ENCODE results near the gene RWDD4. TPM values are rescaled to one million over a fixed set of nuclear protein-coding genes. Genes with fewer than 3 reads are reported as not detected.
"Not testable (repeated sequence)": the region's sequence is repeated elsewhere in the genome, so short reads cannot be mapped to it uniquely, and the experiment has no call there.

Gene RWDD4
- total and polyA plus RNA-seq, 9 of the 15 experiments (the other 6 are each of a cell fraction or from before 2014, with no cell fraction given) = 8.4 to 32.5 (median 24.2) TPM

DNA sequence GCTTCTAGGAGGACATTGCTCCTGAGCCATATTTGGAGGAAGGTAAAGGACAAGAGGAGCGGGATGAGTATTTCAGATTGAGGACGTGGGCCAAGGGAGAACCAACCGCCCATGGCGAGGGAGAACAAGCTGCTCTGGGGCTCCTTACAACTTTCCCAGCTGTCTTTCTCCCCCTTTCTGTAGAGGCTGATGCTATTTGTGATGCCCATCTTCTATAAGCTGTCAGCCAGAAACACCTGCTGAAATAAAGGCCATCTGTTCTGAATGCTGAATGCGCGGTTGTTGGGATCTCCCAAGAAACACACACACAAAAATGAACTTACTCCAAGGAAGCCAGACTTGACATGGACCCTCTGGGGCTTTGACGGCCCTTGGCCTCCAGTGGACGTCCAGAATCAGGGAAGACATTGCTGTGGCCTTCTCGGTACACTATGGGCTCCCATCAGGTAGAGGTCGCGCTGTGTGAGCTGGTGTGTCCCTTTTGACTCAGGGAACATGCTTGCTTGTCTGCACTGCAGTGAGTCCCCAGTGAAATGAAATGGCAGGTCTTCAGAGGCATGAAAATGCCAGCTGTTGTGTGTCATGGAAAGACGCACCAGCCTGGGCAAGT is 30.9 kb downstream of the RWDD4 start:
- Histone ChIP-seq H4K20me1 (replicated peaks; ENCODE audit: control insufficient read depth, insufficient read depth, low read length) (no peaks in the 10 kb centered on the region; the same call in 1 of the 2 replicates), H3K4me2 (ENCODE audit: insufficient read depth, low read length) (no peak overlapping the region), H3K4me3 (no peak overlapping the region), H2AFZ (ENCODE audit: low read depth, low read length) (no peak overlapping the region), H3K9me3 (replicated peaks; ENCODE audit: control insufficient read depth, insufficient read depth, low read depth, low read length) (no peaks in the 10 kb centered on the region), H3K9me1 (ENCODE audit: control insufficient read depth, insufficient read depth, low read length) (peaks cover 4% of the 10 kb centered on the region), H3K9ac (ENCODE audit: insufficient read depth in 1 of 2, low read depth in 2 of 2, low read length in 2 of 2) (no peak overlapping the region), H3K27me3 (ENCODE audit: control insufficient read depth in 2 of 2, insufficient read depth in 2 of 2, low read length in 2 of 2) (peaks cover 4 to 31% of the 10 kb centered on the region in 2 experiments; a peak in 2 of 5 replicates), H3K4me1 (replicated peaks in 1 of 2; ENCODE audit: control insufficient read depth in 2 of 2, insufficient read depth in 2 of 2, low read length in 2 of 2) (peaks cover 5 to 6% of the 10 kb centered on the region in 2 experiments; a peak in 3 of 5 replicates), H3K36me3 (ENCODE audit: control insufficient read depth, insufficient read depth, low read length) (no peaks in the 10 kb centered on the region), H3K27ac (ENCODE audit: extremely low read depth, low read depth, low read length) (no peak overlapping the region), H3K79me2 (ENCODE audit: control insufficient read depth, insufficient read depth, low read length) (no peaks in the 10 kb centered on the region)
- no peak for ATAC-seq
- CTCF ChIA-PET (ENCODE audit: low intra/inter-chr PET ratio) = no interaction called here
- intact Hi-C loops (cut with micrococcal nuclease) = no loop called here
- 24% methylated on average over 12 of the region's 12 CpGs for WGBS (ENCODE audit: insufficient coverage, low coverage, missing lambda C conversion rate)
- in situ Hi-C loops (cut with MboI) = no loop called here
- POLR2A ChIA-PET = interaction anchor here (2.2 kb wide), 1 partner anchor 19 kb away, joined by 6 read pairs; no protein-coding TSS in a partner anchor
- BruUV-seq (replicated peaks) = no TSS peak
- TF ChIP-seq, protein P1, sequence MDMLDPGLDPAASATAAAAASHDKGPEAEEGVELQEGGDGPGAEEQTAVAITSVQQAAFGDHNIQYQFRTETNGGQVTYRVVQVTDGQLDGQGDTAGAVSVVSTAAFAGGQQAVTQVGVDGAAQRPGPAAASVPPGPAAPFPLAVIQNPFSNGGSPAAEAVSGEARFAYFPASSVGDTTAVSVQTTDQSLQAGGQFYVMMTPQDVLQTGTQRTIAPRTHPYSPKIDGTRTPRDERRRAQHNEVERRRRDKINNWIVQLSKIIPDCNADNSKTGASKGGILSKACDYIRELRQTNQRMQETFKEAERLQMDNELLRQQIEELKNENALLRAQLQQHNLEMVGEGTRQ (CRISPR knock-in tag; IDR thresholded peaks at IDR 0.05) = no peak
- TF ChIP-seq KDM2B (CRISPR knock-in tag; IDR thresholded peaks at IDR 0.05) (no peak), ETV6 (IDR thresholded peaks at IDR 0.05; ENCODE audit: borderline replicate concordance in 1 of 2, low read depth in 2 of 2, low read length in 1 of 2) (no peak), ETV6 (CRISPR knock-in tag; IDR thresholded peaks at IDR 0.05; ENCODE audit: borderline replicate concordance) (no peak)
- no peak for FAIRE-seq
- no peak for DNase-seq (ENCODE audit: extremely low read depth in 1 of 4, low spot score in 3 of 4)

DNA sequence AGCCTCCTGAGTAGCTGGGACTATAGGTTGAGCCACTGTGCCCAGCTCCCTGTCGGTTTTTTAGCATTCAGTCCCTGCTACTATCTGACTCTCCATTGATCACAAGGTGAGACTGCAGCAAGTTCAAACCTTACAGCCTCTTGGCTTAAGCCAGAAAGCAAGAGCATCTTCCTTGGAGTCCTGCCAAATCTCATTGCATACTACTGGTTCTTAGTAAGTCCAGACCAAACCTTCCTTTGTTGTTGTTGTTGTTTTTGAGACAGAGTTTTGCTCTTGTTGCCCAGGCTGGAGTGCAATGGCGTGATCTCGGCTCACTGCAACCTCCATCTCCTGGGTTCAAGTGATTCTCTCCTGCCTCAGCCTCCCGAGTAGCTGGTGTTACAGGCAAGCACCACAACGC is 31.7 kb downstream of the RWDD4 start:
- H3K9me3 ChIP-seq (replicated peaks; ENCODE audit: control insufficient read depth, insufficient read depth, low read depth, low read length); BruUV-seq (replicated peaks); H3K27ac ChIP-seq (ENCODE audit: extremely low read depth, low read depth, low read length); H3K9ac ChIP-seq (ENCODE audit: insufficient read depth in 1 of 2, low read depth in 2 of 2, low read length in 2 of 2); in situ Hi-C loops (cut with MboI); POLR2A ChIA-PET; FAIRE-seq; H3K4me3 ChIP-seq; ATAC-seq; intact Hi-C loops (cut with micrococcal nuclease); H2AFZ ChIP-seq (ENCODE audit: low read depth, low read length); CTCF ChIA-PET (ENCODE audit: low intra/inter-chr PET ratio); H3K9me1 ChIP-seq (ENCODE audit: control insufficient read depth, insufficient read depth, low read length); H3K79me2 ChIP-seq (ENCODE audit: control insufficient read depth, insufficient read depth, low read length); H3K4me1 ChIP-seq (replicated peaks in 1 of 2; ENCODE audit: control insufficient read depth in 2 of 2, insufficient read depth in 2 of 2, low read length in 2 of 2); H4K20me1 ChIP-seq (replicated peaks; ENCODE audit: control insufficient read depth, insufficient read depth, low read length); H3K36me3 ChIP-seq (ENCODE audit: control insufficient read depth, insufficient read depth, low read length); H3K4me2 ChIP-seq (ENCODE audit: insufficient read depth, low read length): not testable (repeated sequence)
- peak in 1 of 4 experiments; percentile 22 for DNase-seq (ENCODE audit: extremely low read depth in 1 of 4, low spot score in 3 of 4)
- peak; percentile 59 for TF ChIP-seq NFIC (IDR thresholded peaks at IDR 0.05)
- 16% methylated on average over 5 of the region's 5 CpGs for WGBS (ENCODE audit: insufficient coverage, low coverage, missing lambda C conversion rate)
- H3K27me3 ChIP-seq (ENCODE audit: control insufficient read depth in 2 of 2, insufficient read depth in 2 of 2, low read length in 2 of 2) = peaks cover 4 to 31% of the 10 kb centered on the region in 2 experiments; a peak in 2 of 5 replicates
